Tibial artery (tissue), 4 donors: ENCODE measurements around the gene UCK2.

Experiments used
- DNase-seq, 2 donors: peaks; one replicate each; pipeline ENCODE4 v3.0.0-alpha.2; 2019
- H3K27ac ChIP-seq, 2 donors: fragments of 200-600 bp; sonication (generic) in 1 of 2; 1 replicate in 1 of 2; 2 replicates in 1 of 2; pipeline ENCODE4 v1.5.1; 2018 to 2019; ENCODE audit warnings: mild to moderate bottlenecking in 1 of 2
- H3K27me3 ChIP-seq, 2 donors: fragments of 200-600 bp; sonication (generic) in 1 of 2; one replicate each; pipeline versions ENCODE4 v1.5.1 to v1.6.0; 2016 to 2019
- H3K36me3 ChIP-seq, 3 donors: fragments of 200-600 bp; sonication (generic) in 2 of 3; one replicate each; pipeline ENCODE4 v1.5.1; 2016 to 2019; ENCODE audit warnings: mild to moderate bottlenecking in 2 of 3
- H3K4me1 ChIP-seq, 4 donors: fragments of 200-600 bp; sonication (generic) in 2 of 4; 1 replicate in 3 of 4; 2 replicates in 1 of 4; pipeline ENCODE4 v1.5.1; 2016 to 2019
- H3K4me3 ChIP-seq, 2 donors: fragments of 200-600 bp; sonication (generic) in 1 of 2; 1 replicate in 1 of 2; 2 replicates in 1 of 2; pipeline ENCODE4 v1.5.1; 2018 to 2019; ENCODE audit warnings: mild to moderate bottlenecking in 2 of 2
- H3K9me3 ChIP-seq, 3 donors: fragments of 200-600 bp; sonication (generic) in 1 of 3; one replicate each; pipeline ENCODE4 v1.5.1; 2016 to 2019
- intact Hi-C: fragments of 100-400 bp; cut with DNase I; formaldehyde crosslinking; loops from one replicate; pipeline ENCODE4 v1.15.0; 2023; ENCODE audit warnings: low total_unique reads
- TF ChIP-seq, protein P1 (sequence below), 2 experiments: fragments of 200-600 bp in 1 of 2; fragments of 450-650 bp in 1 of 2; IDR thresholded peaks; one replicate each; pipeline ENCODE4 v1.5.1; 2017 to 2019; ENCODE audit warnings: antibody characterized with exemption in 2 of 2, mild to moderate bottlenecking in 1 of 2, moderate library complexity in 1 of 2

The UCK2 gene

DNA sequence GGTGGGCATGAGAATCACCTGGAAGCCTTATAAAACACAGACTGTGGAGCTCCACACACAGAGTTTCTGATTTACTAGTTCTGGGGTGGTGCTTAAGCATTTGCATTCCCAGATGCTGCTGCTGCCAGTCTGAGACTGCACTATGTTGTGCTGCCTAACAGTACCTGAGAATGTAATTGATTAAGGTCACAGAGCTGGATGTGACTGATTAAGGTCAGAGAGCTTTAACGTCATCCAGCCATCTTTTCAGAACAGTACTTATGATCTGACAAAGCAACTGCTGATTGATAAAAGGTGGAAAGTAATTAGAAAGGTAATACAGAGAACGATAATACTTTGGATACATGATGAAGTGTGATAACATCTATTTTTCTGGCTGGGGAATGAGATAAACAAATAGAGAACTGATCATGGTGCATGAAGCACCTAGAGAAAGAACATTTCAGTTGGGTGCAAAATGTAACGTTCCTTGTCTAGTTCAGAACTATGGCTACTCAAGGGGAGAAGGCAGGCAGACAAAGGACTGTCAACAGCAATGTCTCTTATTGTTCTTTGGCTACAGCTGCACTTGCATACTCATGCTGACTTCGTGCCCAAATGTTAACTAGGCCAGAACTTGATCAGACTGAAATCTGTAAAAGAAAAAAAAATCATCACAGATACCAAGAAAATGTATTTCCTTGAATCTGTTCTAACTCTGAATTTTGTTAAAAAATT, 3.7 kb upstream of the UCK2 start:
- Histone ChIP-seq H3K9me3 (no peaks in the 10 kb centered on the region), H3K27me3 (no peaks in the 10 kb centered on the region), H3K36me3 (no peaks in the 10 kb centered on the region), H3K27ac (no peak overlapping the region), H3K4me1 (peaks cover 0 to 5% (median 2%) of the 10 kb centered on the region in 4 donors), H3K4me3 (no peak overlapping the region)
- TF ChIP-seq, protein P1, sequence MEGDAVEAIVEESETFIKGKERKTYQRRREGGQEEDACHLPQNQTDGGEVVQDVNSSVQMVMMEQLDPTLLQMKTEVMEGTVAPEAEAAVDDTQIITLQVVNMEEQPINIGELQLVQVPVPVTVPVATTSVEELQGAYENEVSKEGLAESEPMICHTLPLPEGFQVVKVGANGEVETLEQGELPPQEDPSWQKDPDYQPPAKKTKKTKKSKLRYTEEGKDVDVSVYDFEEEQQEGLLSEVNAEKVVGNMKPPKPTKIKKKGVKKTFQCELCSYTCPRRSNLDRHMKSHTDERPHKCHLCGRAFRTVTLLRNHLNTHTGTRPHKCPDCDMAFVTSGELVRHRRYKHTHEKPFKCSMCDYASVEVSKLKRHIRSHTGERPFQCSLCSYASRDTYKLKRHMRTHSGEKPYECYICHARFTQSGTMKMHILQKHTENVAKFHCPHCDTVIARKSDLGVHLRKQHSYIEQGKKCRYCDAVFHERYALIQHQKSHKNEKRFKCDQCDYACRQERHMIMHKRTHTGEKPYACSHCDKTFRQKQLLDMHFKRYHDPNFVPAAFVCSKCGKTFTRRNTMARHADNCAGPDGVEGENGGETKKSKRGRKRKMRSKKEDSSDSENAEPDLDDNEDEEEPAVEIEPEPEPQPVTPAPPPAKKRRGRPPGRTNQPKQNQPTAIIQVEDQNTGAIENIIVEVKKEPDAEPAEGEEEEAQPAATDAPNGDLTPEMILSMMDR (IDR thresholded peaks at IDR 0.05): no peak
- intact Hi-C loops: no loop called here
- DNase-seq: no peak

GRCh38 chr1:165824269-165824643, 3.2 kb upstream of the UCK2 start:
- no peaks in the 10 kb centered on the region for H3K9me3 ChIP-seq
- H3K27me3 ChIP-seq: no peaks in the 10 kb centered on the region
- no peak for DNase-seq
- TF ChIP-seq, protein P1 (IDR thresholded peaks at IDR 0.05): no peak
- H3K4me3 ChIP-seq: no peak overlapping the region
- H3K27ac ChIP-seq: no peak overlapping the region
- peaks cover 0 to 8% (median 3%) of the 10 kb centered on the region in 4 donors for H3K4me1 ChIP-seq
- intact Hi-C loops: no loop called here
- no peaks in the 10 kb centered on the region for H3K36me3 ChIP-seq

DNA sequence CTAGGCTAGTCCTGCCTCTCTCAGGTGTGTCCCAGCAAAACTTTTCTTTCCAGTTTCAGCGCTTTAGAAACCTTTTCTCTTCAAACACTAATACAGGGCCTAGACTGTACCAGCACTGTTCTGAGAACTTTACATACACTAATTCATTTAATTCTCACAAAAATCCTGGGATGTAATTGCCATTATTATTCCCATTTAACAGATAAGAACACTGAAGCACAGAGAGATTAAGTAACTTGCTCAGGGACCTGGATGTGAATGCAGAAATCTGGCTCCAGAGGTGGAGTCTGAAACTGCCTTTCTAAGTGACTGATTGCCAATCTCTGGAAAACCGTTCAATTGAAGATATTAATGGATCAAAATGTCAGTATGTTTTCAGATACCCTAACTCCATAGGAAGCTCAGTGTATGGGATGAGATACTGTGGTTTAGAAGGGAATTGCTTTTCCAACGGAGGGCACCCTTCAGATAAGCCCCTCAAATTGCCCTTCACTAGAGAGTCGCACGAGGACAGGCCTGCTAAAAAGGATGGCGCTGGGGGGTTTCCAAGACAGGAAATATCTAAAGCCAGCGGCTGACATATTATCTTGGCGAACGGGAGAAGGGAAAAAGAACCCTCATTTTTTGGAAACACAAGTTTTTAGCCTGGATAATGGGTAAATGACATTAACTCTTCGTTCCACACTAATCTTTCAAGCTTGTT, 698 bp upstream of the UCK2 start:
- TF ChIP-seq, protein P1 (IDR thresholded peaks at IDR 0.05): no peak
- H3K27me3 ChIP-seq: no peaks in the 10 kb centered on the region
- H3K27ac ChIP-seq: peak overlapping the region; percentile 79 to 89
- peak overlapping the region; percentile 78 to 92 for H3K4me3 ChIP-seq
- intact Hi-C loops: loop anchor here (2.0 kb wide), 1 partner anchor 56 kb away; no protein-coding TSS in a partner anchor
- no peaks in the 10 kb centered on the region for H3K36me3 ChIP-seq
- H3K9me3 ChIP-seq: no peaks in the 10 kb centered on the region
- H3K4me1 ChIP-seq: peaks cover 0 to 16% (median 5%) of the 10 kb centered on the region in 4 donors
- DNase-seq: no peak

DNA sequence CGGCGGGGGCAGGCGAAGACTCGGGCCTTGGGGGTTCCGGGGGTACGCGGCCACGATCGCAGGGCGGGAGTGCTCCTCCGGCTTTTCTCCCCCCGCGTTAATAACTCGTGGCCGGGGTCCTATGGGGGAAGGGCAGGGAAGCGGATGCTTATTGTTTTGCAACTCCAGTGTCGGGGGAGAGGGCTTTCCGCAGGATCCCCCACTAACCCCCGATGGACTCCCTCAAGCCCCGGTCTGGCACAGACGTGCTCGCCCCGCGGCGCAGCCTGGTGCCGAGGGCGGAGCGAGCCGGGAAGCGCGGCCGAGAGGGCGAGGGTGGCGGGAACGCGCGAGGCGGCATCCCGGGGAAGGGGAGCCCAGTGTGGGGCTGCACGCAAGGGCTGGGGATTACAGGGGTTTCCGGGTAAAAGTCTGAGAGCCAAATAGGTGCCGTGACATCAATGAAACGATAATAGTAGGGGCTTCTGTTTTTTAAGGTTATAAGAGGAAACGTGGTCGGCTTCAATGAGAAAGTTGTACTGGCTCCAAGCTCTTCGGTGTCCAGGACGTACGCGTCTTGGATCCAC, 772 bp downstream of the UCK2 start:
- TF ChIP-seq, protein P1 (IDR thresholded peaks at IDR 0.05): no peak
- Histone ChIP-seq H3K9me3 (no peaks in the 10 kb centered on the region), H3K27ac (peak overlapping the region; percentile 79 to 89), H3K4me3 (peak overlapping the region; percentile 78 to 92), H3K4me1 (peaks cover 0 to 16% (median 7%) of the 10 kb centered on the region in 4 donors), H3K36me3 (no peaks in the 10 kb centered on the region), H3K27me3 (no peaks in the 10 kb centered on the region)
- DNase-seq: peak in 1 of 2 donors; percentile 65
- intact Hi-C loops: no loop called here

DNA sequence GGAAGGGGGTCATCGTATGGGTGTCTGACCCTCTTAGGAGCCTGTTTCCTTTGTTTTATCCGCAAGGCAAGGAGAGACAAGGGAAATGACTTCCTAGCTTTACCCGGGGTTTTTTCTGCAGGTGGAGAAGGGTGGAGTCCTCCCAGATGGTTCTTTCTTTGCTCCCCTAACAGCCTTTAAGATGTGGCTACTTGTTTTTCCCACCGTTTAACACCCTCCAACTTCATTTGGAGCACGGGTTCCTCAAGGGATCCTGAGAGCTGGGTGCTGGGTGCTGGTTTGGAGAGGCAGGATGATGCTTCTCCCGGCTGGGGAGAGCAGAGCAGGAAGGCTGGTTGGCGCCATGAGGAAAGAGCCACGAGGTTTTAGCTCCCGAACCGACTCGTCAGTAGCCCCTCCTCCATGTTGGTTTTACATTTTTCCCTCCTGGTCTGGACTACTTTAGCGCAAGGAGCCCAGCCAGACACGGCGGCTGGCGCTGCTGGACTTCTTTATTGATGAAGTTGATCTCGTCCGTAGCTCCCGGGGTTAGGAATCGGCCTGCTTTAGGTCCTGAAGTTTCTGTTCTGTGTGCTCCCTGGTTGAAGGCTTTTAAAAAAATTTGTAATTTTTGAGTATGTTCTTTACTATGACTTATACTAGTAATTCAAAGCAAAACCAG, 1.4 kb downstream of the UCK2 start:
- Histone ChIP-seq H3K27ac (peak overlapping the region; percentile 79 to 89), H3K27me3 (no peaks in the 10 kb centered on the region), H3K4me1 (peaks cover 0 to 16% (median 7%) of the 10 kb centered on the region in 4 donors), H3K4me3 (peak overlapping the region; percentile 78 to 92), H3K9me3 (no peaks in the 10 kb centered on the region), H3K36me3 (no peaks in the 10 kb centered on the region)
- peak; percentile 27 to 70 for DNase-seq
- TF ChIP-seq, protein P1 (IDR thresholded peaks at IDR 0.05): no peak
- intact Hi-C loops: no loop called here
